ENCODE measurements around the gene TMEM196.
"Not testable (repeated sequence)": the region's sequence is repeated elsewhere in the genome, so short reads cannot be mapped to it uniquely, and the experiment has no call there.

TMEM196 gene

DNA sequence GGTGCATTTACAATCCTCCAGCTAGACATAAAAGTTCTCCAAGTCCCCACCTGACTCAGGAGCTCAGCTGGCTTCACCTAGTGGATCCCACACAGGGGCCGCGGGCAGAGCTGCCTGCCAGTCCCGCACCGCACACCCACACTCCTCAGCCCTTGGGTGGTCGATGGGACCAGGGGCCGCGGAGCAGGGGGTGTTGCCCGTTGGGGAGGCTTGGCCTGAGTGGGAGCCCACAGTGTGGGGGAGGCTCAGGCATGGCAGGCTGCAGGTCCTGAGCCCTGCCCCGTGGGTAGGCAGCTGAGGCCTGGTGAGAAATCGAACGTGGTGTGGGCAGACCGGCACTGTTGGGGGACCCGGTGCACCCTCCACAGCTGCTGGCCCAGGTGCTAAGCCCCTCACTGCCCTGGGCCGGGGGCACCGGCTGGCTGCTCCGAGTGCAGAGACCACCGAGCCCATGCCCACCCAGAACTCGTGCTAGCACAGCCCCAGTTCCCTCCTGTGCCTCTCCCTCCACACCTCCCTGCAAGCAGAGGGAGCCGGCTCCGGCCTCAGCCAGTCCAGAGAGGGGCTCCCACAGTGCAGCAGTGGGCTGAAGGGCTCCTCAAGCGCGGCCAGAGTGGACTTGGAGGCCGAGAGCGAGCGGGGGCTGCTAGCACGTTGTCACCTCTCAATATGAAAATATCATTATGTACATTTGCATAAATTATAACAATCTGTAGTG lies 81.1 kb downstream of the TMEM196 start:
- Histone ChIP-seq H3K27ac (no peak overlapping the region), H3K4me3 (no peak overlapping the region)
- TF ChIP-seq, protein P1, sequence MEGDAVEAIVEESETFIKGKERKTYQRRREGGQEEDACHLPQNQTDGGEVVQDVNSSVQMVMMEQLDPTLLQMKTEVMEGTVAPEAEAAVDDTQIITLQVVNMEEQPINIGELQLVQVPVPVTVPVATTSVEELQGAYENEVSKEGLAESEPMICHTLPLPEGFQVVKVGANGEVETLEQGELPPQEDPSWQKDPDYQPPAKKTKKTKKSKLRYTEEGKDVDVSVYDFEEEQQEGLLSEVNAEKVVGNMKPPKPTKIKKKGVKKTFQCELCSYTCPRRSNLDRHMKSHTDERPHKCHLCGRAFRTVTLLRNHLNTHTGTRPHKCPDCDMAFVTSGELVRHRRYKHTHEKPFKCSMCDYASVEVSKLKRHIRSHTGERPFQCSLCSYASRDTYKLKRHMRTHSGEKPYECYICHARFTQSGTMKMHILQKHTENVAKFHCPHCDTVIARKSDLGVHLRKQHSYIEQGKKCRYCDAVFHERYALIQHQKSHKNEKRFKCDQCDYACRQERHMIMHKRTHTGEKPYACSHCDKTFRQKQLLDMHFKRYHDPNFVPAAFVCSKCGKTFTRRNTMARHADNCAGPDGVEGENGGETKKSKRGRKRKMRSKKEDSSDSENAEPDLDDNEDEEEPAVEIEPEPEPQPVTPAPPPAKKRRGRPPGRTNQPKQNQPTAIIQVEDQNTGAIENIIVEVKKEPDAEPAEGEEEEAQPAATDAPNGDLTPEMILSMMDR (IDR thresholded peaks at IDR 0.05) = no peak
- no peak for DNase-seq (ENCODE audit: low spot score)

DNA sequence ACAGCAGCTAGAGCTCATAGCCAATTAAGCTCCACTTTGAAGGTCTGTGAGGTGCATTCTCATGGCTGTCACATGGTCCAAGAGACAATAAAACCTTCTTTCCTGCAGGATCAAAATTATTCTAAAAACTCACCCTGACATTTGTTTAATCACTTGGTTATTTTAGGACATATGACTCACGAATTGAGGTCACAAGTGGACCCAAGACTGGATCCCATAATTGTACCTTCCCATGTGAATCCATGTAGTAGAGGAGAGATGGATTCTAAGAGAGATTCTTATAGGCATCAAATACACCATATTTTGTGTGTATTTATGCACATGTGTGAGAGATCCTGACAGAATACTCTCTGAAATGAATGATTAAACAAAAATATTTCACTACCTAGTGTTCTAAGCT lies 82.7 kb downstream of the TMEM196 start:
- TF ChIP-seq, protein P1 (IDR thresholded peaks at IDR 0.05) = no peak
- Histone ChIP-seq H3K27ac (no peak overlapping the region), H3K4me3 (no peak overlapping the region)
- no peak for DNase-seq (ENCODE audit: low spot score)

DNA sequence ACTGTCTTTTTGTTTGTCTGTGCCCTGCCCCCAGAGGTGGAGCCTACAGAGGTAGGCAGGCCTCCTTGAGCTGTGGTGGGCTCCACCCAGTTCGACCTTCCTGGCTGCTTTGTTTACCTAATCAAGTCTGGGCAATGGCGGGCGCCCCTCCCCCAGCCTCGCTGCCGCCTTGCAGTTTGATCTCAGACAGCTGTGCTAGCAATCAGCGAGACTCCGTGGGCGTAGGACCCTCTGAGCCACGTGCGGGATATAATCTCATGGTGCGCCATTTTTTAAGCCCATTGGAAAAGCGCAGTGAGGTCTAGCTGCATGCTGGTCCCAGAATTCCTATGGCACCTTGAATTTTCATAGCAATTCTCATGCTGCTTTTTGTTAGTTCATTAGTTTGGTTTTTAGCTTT lies 84.3 kb downstream of the TMEM196 start:
- H3K4me3 ChIP-seq; H3K27ac ChIP-seq; DNase-seq (ENCODE audit: low spot score): not testable (repeated sequence)

DNA sequence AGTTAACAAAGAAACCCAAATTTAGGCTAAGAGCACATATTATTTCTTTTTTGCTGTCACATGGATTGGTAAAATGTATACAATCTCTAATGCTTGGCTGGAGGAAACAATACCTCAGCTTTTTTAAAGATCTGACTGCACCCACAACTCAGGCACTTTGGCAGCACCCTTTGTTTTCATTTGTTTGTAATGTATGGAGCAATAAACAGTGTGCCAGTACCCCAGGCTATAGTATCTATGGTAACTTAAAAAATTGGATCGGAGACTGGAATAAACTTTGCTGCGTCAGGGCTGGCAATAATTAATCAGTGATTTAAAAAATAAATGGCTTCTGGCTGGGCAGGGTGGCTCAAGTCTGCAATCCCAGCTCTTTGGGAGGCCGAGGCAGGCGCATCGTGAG lies 91.8 kb downstream of the TMEM196 start:
- TF ChIP-seq, protein P1 (IDR thresholded peaks at IDR 0.05) = no peak
- H3K27ac ChIP-seq = no peak overlapping the region
- no peak overlapping the region for H3K4me3 ChIP-seq
- no peak for DNase-seq (ENCODE audit: low spot score)

DNA sequence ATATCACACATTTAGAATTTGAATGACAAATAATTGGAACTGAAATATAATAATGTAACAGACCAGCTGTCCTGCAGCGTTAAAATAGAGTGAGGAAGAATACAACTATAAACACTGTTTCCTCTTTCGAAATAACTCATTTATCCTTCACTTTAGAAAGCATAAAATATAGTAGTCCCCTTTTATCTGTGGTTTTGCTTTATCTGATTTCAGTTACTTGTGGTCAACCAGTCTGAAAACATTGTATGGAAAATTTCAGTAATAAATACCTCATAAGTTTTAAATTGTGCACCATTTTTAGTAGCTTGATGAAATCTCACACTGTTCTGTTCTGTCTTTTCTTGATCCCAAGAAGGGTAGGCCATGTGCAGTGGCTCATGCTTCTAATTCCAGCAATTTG lies 96.2 kb downstream of the TMEM196 start:
- H3K27ac ChIP-seq = no peak overlapping the region
- no peak overlapping the region for H3K4me3 ChIP-seq
- DNase-seq (ENCODE audit: low spot score) = no peak
- TF ChIP-seq, protein P1 (IDR thresholded peaks at IDR 0.05) = no peak

DNA sequence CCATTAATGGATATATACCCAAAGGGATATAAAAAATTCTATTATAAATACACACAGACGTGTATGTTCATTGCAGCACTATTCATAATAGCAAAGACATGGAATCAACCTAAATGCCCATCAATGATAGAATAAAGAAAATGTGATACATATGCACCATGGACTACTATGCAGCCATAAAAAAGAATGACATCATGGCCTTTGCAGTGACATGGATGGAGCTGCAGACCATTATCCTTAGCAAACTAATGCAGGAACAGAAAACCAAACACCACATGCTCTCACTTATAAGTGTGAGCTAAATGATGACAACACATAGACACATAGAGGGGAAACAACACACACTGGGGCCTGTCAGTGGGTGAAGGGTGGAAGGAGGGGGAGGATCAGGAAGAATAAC lies 97.6 kb downstream of the TMEM196 start:
- no peak for DNase-seq (ENCODE audit: low spot score)
- no peak overlapping the region for H3K27ac ChIP-seq
- TF ChIP-seq, protein P1 (IDR thresholded peaks at IDR 0.05) = no peak

DNA sequence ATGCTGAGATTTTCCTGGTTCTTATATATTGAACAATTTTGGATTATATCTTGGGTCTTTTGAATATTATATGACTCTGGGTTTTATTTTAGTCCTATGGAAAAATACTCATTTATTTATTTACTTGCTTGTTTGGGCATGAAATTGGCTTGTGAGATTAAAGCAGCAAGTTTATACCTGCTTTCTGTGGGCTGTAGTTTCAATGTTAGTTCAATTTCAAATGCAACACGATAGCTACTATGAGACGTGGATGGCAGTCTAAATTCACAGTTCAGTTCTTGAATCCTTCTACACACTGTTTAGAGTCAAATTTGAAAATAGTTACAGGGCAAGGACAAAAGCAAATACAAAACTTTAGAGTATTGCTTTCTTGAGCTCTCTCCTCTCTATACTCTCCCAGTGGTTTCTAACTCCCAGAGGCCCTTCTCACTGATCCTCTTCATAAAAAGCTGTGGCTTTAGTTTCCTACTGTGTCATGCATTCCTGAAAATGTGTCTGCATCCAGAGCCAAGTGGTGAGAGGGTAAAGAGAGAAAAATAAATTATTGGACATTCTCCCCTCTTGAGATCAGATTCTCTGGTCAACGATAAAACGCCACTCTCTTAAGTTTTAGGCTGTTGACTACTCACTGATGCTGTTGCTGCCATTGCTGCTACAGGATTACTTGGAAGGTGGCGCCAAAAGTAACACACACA lies 99.0 kb downstream of the TMEM196 start:
- DNase-seq (ENCODE audit: low spot score) = no peak
- H3K27ac ChIP-seq = no peak overlapping the region
- H3K4me3 ChIP-seq = no peak overlapping the region
- TF ChIP-seq, protein P1 (IDR thresholded peaks at IDR 0.05) = no peak

More for the DNA sequence above, 97.6 kb downstream of the TMEM196 start:
- H3K4me3 ChIP-seq = no peak overlapping the region
